ENCODE measurements around the gene IPPK. TPM values are rescaled to one million over a fixed set of nuclear protein-coding genes. Genes with fewer than 3 reads are reported as not detected.

Gene IPPK
- total and polyA plus RNA-seq, 2 experiments from 2014 or later, result 10.7 to 17.8 TPM

DNA sequence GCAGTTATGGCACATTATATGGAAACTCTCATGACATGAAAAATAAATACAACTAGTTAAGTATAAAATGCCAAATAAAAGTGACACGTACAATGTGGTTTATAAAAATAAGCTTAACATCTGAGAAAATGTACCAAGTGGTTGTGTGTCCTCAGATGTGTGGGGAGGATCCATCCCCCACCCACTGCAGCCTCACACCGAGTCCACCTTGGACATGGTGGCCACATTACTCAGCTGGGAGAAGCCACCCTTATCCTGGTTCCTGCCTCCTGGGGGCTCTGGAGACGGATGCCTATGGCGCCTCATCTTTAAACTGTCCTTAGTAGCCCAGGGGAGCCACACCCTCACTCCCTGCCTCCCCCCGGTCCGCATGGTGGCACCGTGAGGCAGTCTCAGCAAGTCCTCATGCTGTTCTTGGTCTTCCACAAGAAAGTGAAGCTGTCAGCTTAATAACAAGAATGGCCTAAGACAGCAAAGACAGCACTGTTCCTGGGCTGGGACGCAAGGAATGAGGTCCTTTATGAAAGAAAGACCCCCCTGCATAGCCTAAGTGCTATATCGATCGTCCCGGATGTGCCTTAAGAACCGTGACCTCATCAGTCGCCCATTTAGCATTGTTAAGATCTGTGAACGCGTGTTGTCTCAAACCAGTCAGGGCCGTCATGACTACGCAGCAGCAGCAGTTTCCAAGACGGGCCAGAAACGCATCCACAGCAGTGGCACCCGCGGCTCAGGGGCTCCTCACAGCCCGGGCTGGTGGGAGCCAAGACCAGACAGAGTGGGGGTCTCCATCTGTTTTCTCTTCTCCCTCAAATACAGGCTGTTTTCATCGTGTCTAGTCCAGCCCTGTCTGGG, 56.4 kb downstream of the IPPK start:
- no peak for TF ChIP-seq EZH2 (IDR thresholded peaks at IDR 0.05; ENCODE audit: insufficient read depth, poor library complexity, severe bottlenecking)
- TF ChIP-seq EZH2phosphoT487 (IDR thresholded peaks at IDR 0.05; ENCODE audit: insufficient read depth, low read depth), result no peak
- Histone ChIP-seq H3K9me2 (ENCODE audit: insufficient read depth) (no peaks in the 10 kb centered on the region), H3K9ac (no peak overlapping the region), H2AFZ (no peak overlapping the region), H3K36me3 (ENCODE audit: low read depth) (peaks cover 18% of the 10 kb centered on the region; the same call in 1 of the 2 replicates), H3F3A (ENCODE audit: insufficient read depth) (peaks cover 24% of the 10 kb centered on the region), H3K27me3 (replicated peaks; ENCODE audit: insufficient read depth) (no peaks in the 10 kb centered on the region), H3K79me2 (ENCODE audit: insufficient read depth) (no peaks in the 10 kb centered on the region), H3K27ac (no peak overlapping the region), H3K9me3 (ENCODE audit: low read depth) (no peaks in the 10 kb centered on the region), H4K20me1 (ENCODE audit: insufficient read depth) (no peaks in the 10 kb centered on the region), H3K4me2 (ENCODE audit: unreplicated experiment) (no peak overlapping the region), H3K4me1 (ENCODE audit: insufficient read depth) (peaks cover 23% of the 10 kb centered on the region), H3K4me3 (no peak overlapping the region)
- no peak for DNase-seq
- WGBS, 2 experiments (ENCODE audit: low coverage in 1 of 2, low lambda C conversion rate in 2 of 2, missing lambda C conversion rate in 2 of 2), result 88% methylated on average over 23 of the region's 23 CpGs
- in situ Hi-C loops (cut with MboI), result no loop called here

DNA sequence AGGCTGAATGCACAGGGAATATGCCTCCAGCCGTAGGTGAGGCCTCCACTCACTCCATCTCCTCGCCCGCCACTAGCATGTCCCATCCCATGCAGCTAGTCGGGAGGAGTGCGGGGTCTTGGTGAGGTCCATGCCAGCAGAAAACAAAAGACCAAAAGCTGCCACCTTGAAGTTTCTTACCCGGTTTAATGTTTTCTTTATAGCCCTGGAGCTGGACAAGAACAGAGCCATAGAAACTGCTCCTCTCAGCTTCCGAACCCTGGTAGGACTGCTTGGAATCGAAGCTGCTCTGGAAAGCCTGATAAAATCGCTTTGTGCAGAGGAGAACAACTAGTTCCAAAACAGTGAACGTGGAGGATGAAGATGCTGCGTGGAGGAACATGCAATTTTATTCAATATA, 57.1 kb downstream of the IPPK start:
- peaks cover 18% of the 10 kb centered on the region; the same call in 1 of the 2 replicates for H3K36me3 ChIP-seq (ENCODE audit: low read depth)
- no peak overlapping the region for H3K4me2 ChIP-seq (ENCODE audit: unreplicated experiment)
- no peak overlapping the region for H3K9ac ChIP-seq
- H3K4me3 ChIP-seq, result no peak overlapping the region
- no peak for TF ChIP-seq EZH2phosphoT487 (IDR thresholded peaks at IDR 0.05; ENCODE audit: insufficient read depth, low read depth)
- TF ChIP-seq EZH2 (IDR thresholded peaks at IDR 0.05; ENCODE audit: insufficient read depth, poor library complexity, severe bottlenecking), result no peak
- H4K20me1 ChIP-seq (ENCODE audit: insufficient read depth), result no peaks in the 10 kb centered on the region
- peaks cover 31% of the 10 kb centered on the region for H3F3A ChIP-seq (ENCODE audit: insufficient read depth)
- no peak overlapping the region for H3K27ac ChIP-seq
- no peaks in the 10 kb centered on the region for H3K9me2 ChIP-seq (ENCODE audit: insufficient read depth)
- in situ Hi-C loops (cut with MboI), result no loop called here
- DNase-seq, result no peak
- no peak overlapping the region for H2AFZ ChIP-seq
- H3K27me3 ChIP-seq (replicated peaks; ENCODE audit: insufficient read depth), result no peaks in the 10 kb centered on the region
- H3K9me3 ChIP-seq (ENCODE audit: low read depth), result no peaks in the 10 kb centered on the region
- H3K4me1 ChIP-seq (ENCODE audit: insufficient read depth), result peaks cover 30% of the 10 kb centered on the region
- H3K79me2 ChIP-seq (ENCODE audit: insufficient read depth), result no peaks in the 10 kb centered on the region
- 75 to 76% methylated on average over 11 of the region's 11 CpGs for WGBS, 2 experiments (ENCODE audit: low coverage in 1 of 2, low lambda C conversion rate in 2 of 2, missing lambda C conversion rate in 2 of 2)

DNA sequence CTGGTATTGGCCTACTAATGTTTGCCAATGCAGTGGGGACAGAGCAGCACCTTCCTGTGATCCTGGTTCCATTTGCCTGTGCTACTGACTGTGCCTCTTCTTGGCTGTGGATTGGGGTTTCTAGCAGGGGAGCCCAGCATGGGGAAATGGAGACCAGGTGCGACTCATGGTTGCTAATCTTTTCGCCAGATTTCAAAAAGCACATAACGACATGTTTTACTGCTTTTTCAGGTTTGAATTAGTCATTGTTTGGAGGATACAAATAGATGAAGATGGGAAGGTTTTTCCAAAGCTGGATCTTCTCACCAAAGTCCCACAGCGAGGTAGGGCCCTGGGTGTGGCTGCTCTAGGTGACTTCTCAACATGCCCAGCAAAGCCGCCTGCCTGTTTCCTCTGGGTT, 57.6 kb downstream of the IPPK start:
- Histone ChIP-seq H3K36me3 (ENCODE audit: low read depth) (peaks cover 18% of the 10 kb centered on the region; the same call in 1 of the 2 replicates), H3K27ac (no peak overlapping the region), H3K79me2 (ENCODE audit: insufficient read depth) (no peaks in the 10 kb centered on the region), H2AFZ (no peak overlapping the region), H3K9me3 (ENCODE audit: low read depth) (no peaks in the 10 kb centered on the region), H3K9ac (no peak overlapping the region), H3K4me1 (ENCODE audit: insufficient read depth) (peaks cover 35% of the 10 kb centered on the region), H3K27me3 (replicated peaks; ENCODE audit: insufficient read depth) (no peaks in the 10 kb centered on the region), H3K4me2 (ENCODE audit: unreplicated experiment) (no peak overlapping the region), H3K4me3 (no peak overlapping the region), H3F3A (ENCODE audit: insufficient read depth) (peaks cover 36% of the 10 kb centered on the region), H4K20me1 (ENCODE audit: insufficient read depth) (no peaks in the 10 kb centered on the region), H3K9me2 (ENCODE audit: insufficient read depth) (no peaks in the 10 kb centered on the region)
- in situ Hi-C loops (cut with MboI), result no loop called here
- DNase-seq, result no peak
- 85 to 92% methylated on average over 5 of the region's 5 CpGs for whole genome bisulfite sequencing, 2 experiments (ENCODE audit: low coverage in 1 of 2, low lambda C conversion rate in 2 of 2, missing lambda C conversion rate in 2 of 2)
- no peak for TF ChIP-seq EZH2 (IDR thresholded peaks at IDR 0.05; ENCODE audit: insufficient read depth, poor library complexity, severe bottlenecking)
- TF ChIP-seq EZH2phosphoT487 (IDR thresholded peaks at IDR 0.05; ENCODE audit: insufficient read depth, low read depth), result no peak

DNA sequence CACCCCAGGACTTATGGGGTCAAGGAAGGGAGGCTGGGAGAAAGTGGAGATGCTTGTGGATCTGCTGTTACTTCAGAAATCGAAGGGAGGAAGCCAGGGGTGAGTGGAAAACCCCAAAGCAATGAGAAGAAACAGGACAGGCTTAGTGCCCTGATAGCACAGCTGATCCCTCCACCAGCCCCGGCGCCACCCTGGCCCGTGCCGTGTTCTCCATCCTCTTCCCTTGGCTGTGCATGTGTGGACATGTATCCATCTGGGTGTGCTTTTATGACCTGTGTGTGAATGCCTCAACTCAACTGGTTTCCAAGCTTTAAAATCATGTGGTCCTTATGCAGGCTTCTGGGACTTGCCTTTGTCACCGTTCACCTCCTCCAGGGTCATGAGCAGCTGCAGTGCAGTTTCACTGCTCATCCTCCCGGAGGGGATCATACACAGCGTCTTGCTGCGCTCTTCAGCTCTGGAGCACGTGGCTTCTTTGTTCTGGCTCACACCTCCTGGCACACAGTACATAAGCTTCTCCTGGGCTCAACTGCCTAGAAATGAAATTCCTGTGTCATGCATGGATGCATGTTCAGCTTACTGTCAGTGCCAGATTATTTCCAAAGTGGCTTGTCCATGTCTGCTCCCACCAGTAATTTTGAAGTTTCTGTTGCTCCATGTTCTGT, 58.2 kb downstream of the IPPK start:
- H3K4me3 ChIP-seq, result no peak overlapping the region
- H3K27me3 ChIP-seq (replicated peaks; ENCODE audit: insufficient read depth), result no peaks in the 10 kb centered on the region
- no peak overlapping the region for H3K4me2 ChIP-seq (ENCODE audit: unreplicated experiment)
- peaks cover 38% of the 10 kb centered on the region for H3F3A ChIP-seq (ENCODE audit: insufficient read depth)
- peaks cover 18% of the 10 kb centered on the region; the same call in 1 of the 2 replicates for H3K36me3 ChIP-seq (ENCODE audit: low read depth)
- WGBS, 2 experiments (ENCODE audit: low coverage in 1 of 2, low lambda C conversion rate in 2 of 2, missing lambda C conversion rate in 2 of 2), result 74 to 75% methylated on average over 9 to 10 of the region's 10 CpGs
- no peaks in the 10 kb centered on the region for H3K9me2 ChIP-seq (ENCODE audit: insufficient read depth)
- H4K20me1 ChIP-seq (ENCODE audit: insufficient read depth), result no peaks in the 10 kb centered on the region
- in situ Hi-C loops (cut with MboI), result no loop called here
- no peaks in the 10 kb centered on the region for H3K79me2 ChIP-seq (ENCODE audit: insufficient read depth)
- H3K27ac ChIP-seq, result no peak overlapping the region
- TF ChIP-seq EZH2phosphoT487 (IDR thresholded peaks at IDR 0.05; ENCODE audit: insufficient read depth, low read depth) (no peak), EZH2 (IDR thresholded peaks at IDR 0.05; ENCODE audit: insufficient read depth, poor library complexity, severe bottlenecking) (no peak)
- H2AFZ ChIP-seq, result no peak overlapping the region
- peaks cover 41% of the 10 kb centered on the region for H3K4me1 ChIP-seq (ENCODE audit: insufficient read depth)
- no peak for DNase-seq
- no peaks in the 10 kb centered on the region for H3K9me3 ChIP-seq (ENCODE audit: low read depth)
- no peak overlapping the region for H3K9ac ChIP-seq

All from GM23248 (cell line).